Neural cell (in vitro differentiated cells): ENCODE measurements around the gene PROK1. TPM values are rescaled to one million over a fixed set of nuclear protein-coding genes. Genes with fewer than 3 reads are reported as not detected.

Experiments
- H2AFZ ChIP-seq: fragments of 200-600, 300-800 bp; sonication (generic), shearing (Covaris generic); 2 replicates; pipeline ENCODE4 v1.6.0; 2014; ENCODE audit warnings: low read depth, mild to moderate bottlenecking, antibody characterized with exemption, low read length, moderate library complexity
- H3F3A ChIP-seq: fragments of 200-600 bp; shearing (Covaris generic); 2 replicates; pipeline ENCODE4 v1.6.1; 2016; ENCODE audit warnings: mild to moderate bottlenecking, moderate library complexity, mixed read lengths, antibody characterized with exemption, low read length; ENCODE audit not compliant: insufficient read depth, poor library complexity, severe bottlenecking
- H3K27ac ChIP-seq: fragments of 200-600, 300-800 bp; sonication (generic), shearing (Covaris generic); 2 replicates; pipeline ENCODE4 v1.5.1; 2014; ENCODE audit warnings: mild to moderate bottlenecking, low read length, moderate library complexity
- H3K27me3 ChIP-seq: fragments of 300-800, 200-600 bp; sonication (generic), shearing (Covaris generic); 2 replicates; pipeline ENCODE4 v1.6.0; 2014; ENCODE audit warnings: mild to moderate bottlenecking, low read depth, low read length, moderate library complexity; ENCODE audit not compliant: insufficient read depth
- H3K36me3 ChIP-seq: fragments of 300-800, 200-600 bp; sonication (generic), shearing (Covaris generic); 2 replicates; pipeline ENCODE4 v1.5.1; 2014; ENCODE audit warnings: mild to moderate bottlenecking, antibody characterized with exemption, low read length, moderate library complexity; ENCODE audit not compliant: insufficient read depth
- H3K4me2 ChIP-seq: fragments of 300-800, 200-600 bp; sonication (generic), shearing (Covaris generic); 2 replicates; pipeline ENCODE4 v1.6.0; 2014; ENCODE audit warnings: mild to moderate bottlenecking, low read length
- H3K4me3 ChIP-seq: fragments of 300-800, 200-600 bp; sonication (generic), shearing (Covaris generic); 2 replicates; pipeline ENCODE4 v1.5.1; 2014; ENCODE audit warnings: mild to moderate bottlenecking, low read length, moderate library complexity
- H3K79me2 ChIP-seq: fragments of 200-600 bp; shearing (Covaris generic); replicated peaks from 2 replicates; pipeline ENCODE4 v1.6.0; 2014; ENCODE audit warnings: mild to moderate bottlenecking, low read length, moderate library complexity; ENCODE audit not compliant: insufficient read depth
- H3K9ac ChIP-seq: fragments of 300-800, 200-600 bp; sonication (generic), shearing (Covaris generic); 2 replicates; pipeline ENCODE4 v1.6.1; 2016; ENCODE audit warnings: mild to moderate bottlenecking, low read length, mixed read lengths
- H3K9me2 ChIP-seq: fragments of 200-600 bp; shearing (Covaris generic); 2 replicates; pipeline ENCODE4 v1.6.1; 2016; ENCODE audit warnings: mild to moderate bottlenecking, low read length, mixed read lengths; ENCODE audit not compliant: insufficient read depth
- H3K9me3 ChIP-seq: fragments of 200-600, 300-800 bp; sonication (generic), shearing (Covaris generic); 2 replicates; pipeline ENCODE4 v1.6.1; 2016; ENCODE audit warnings: mild to moderate bottlenecking, mixed run types, low read length, moderate library complexity, mixed read lengths
- H4K20me1 ChIP-seq: fragments of 200-600 bp; shearing (Covaris generic); 2 replicates; pipeline ENCODE4 v1.6.1; 2016; ENCODE audit warnings: mild to moderate bottlenecking, mixed run types; ENCODE audit not compliant: insufficient read depth
- CTCF ChIP-seq: fragments of 450-650 bp; IDR thresholded peaks from 2 replicates; pipeline ENCODE4 v1.5.1; 2014; ENCODE audit warnings: antibody characterized with exemption, mild to moderate bottlenecking, moderate library complexity; ENCODE audit not compliant: poor library complexity, severe bottlenecking
- EP300 ChIP-seq: fragments of 450-650 bp; conservative IDR thresholded peaks from 2 replicates; pipeline ENCODE4 v1.6.1; 2014; ENCODE audit warnings: antibody characterized with exemption, mild to moderate bottlenecking, moderate library complexity; ENCODE audit not compliant: poor library complexity, severe bottlenecking
- EZH2 ChIP-seq: fragments of 200-600, 300-800 bp; shearing (Covaris generic), sonication (generic); IDR thresholded peaks from 2 replicates; pipeline ENCODE4 v1.6.1; 2014; ENCODE audit warnings: antibody characterized with exemption, low read length, borderline replicate concordance, mild to moderate bottlenecking; ENCODE audit not compliant: insufficient read depth, poor library complexity, severe bottlenecking
- MXI1 ChIP-seq: fragments of 450-650 bp; conservative IDR thresholded peaks from 2 replicates; pipeline ENCODE4 v1.6.1; 2014; ENCODE audit warnings: antibody characterized with exemption, mild to moderate bottlenecking; ENCODE audit not compliant: poor library complexity, severe bottlenecking
- POLR2AphosphoS5 ChIP-seq: IDR thresholded peaks from 2 replicates; pipeline ENCODE4 v1.6.1; 2012
- RAD21 ChIP-seq: fragments of 450-650 bp; conservative IDR thresholded peaks from 2 replicates; pipeline ENCODE4 v1.6.1; 2014; ENCODE audit warnings: antibody characterized with exemption, mild to moderate bottlenecking, moderate library complexity
- REST ChIP-seq: IDR thresholded peaks from 2 replicates; pipeline ENCODE4 v1.6.1; 2012; ENCODE audit warnings: borderline replicate concordance
- SMC3 ChIP-seq: fragments of 450-650 bp; conservative IDR thresholded peaks from 2 replicates; pipeline ENCODE4 v1.6.1; 2014; ENCODE audit warnings: antibody characterized with exemption, mild to moderate bottlenecking, moderate library complexity; ENCODE audit not compliant: poor library complexity
- TAF1 ChIP-seq: IDR thresholded peaks from 2 replicates; pipeline ENCODE4 v1.6.1; 2012; ENCODE audit warnings: low read depth
- polyA plus RNA-seq: library from polyadenylated mRNA; depleted of rRNA; stranded (reverse); fragments of >200 nt; gene quantifications from 2 replicates; pipeline ENCODE4 v1.2.3, GENCODE V29; 2014

Gene PROK1
- polyA plus RNA-seq, 1 donor from 2014 or later, result 0.54 TPM

- Histone ChIP-seq H3K9ac (no peak overlapping the region), H3K9me2 (no peaks in the 10 kb centered on the region), H3K27ac (no peak overlapping the region), H2AFZ (no peak overlapping the region), H3K4me2 (no peak overlapping the region), H3F3A (no peaks in the 10 kb centered on the region), H3K36me3 (no peaks in the 10 kb centered on the region), H3K4me3 (no peak overlapping the region), H4K20me1 (no peaks in the 10 kb centered on the region), H3K9me3 (no peaks in the 10 kb centered on the region), H3K27me3 (no peaks in the 10 kb centered on the region), H3K79me2 (no peaks in the 10 kb centered on the region)
- TF ChIP-seq EZH2 (no peak), TAF1 (no peak), REST (no peak), SMC3 (no peak), RAD21 (no peak), POLR2AphosphoS5 (no peak), CTCF (no peak), EP300 (no peak), MXI1 (no peak)
Observed at GRCh38 chr1:110489406-110489805, 38.5 kb downstream of the PROK1 start.

GRCh38 chr1:110489973-110490542 lies 39.1 kb downstream of the PROK1 start:
- H3F3A ChIP-seq, result no peaks in the 10 kb centered on the region
- no peaks in the 10 kb centered on the region for H3K79me2 ChIP-seq
- H3K9ac ChIP-seq, result no peak overlapping the region
- no peaks in the 10 kb centered on the region for H3K36me3 ChIP-seq
- no peak overlapping the region for H3K4me2 ChIP-seq
- no peaks in the 10 kb centered on the region for H3K27me3 ChIP-seq
- H2AFZ ChIP-seq, result no peak overlapping the region
- H3K4me3 ChIP-seq, result no peak overlapping the region
- H3K27ac ChIP-seq, result no peak overlapping the region
- no peaks in the 10 kb centered on the region for H4K20me1 ChIP-seq
- TF ChIP-seq REST (no peak), EP300 (no peak), EZH2 (no peak), MXI1 (no peak), CTCF (no peak), RAD21 (no peak), SMC3 (no peak), POLR2AphosphoS5 (no peak)
- no peaks in the 10 kb centered on the region for H3K9me3 ChIP-seq
- H3K9me2 ChIP-seq, result no peaks in the 10 kb centered on the region
